GM19351 (cell line): Measurements from ENCODE around the gene MRPL10.
"Not testable (repeated sequence)": the region's sequence is repeated elsewhere in the genome, so short reads cannot be mapped to it uniquely, and the experiment has no call there.

Experiments used
- ATAC-seq: cut with Tn5 transposase; IDR thresholded peaks from one replicate; pipeline ENCODE4 v1.9.1; 2021; ENCODE audit warnings: mild to moderate bottlenecking, moderate library complexity; ENCODE audit not compliant: unreplicated experiment

Gene MRPL10

GRCh38 chr17:47801176-47801765 lies 30.1 kb downstream of the MRPL10 start:
- ATAC-seq: no peak

GRCh38 chr17:47800686-47801085 lies 30.7 kb downstream of the MRPL10 start:
- no peak for ATAC-seq

DNA sequence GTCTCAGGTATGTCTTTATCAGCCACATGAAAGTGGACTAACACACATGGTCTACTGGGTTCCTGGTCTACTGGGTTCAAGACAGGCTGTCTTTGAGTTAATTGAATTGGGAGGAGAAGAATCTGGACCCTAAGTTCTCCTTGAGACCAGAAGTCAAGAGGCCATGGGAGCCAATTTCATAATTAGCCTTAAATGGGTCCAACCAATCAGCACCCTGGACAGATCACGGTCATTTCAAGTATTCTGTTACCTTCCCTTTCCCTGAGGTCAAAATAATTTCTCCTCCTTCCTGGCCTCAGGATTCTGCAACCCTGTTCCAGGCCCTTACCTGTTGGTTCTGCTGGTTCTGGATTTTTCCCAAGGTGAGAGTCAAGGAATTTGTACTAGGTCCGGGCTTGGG lies 33.5 kb downstream of the MRPL10 start:
- no peak for ATAC-seq

GRCh38 chr17:47792979-47793378 lies 38.4 kb downstream of the MRPL10 start:
- no peak for ATAC-seq

GRCh38 chr17:47792457-47792856 lies 38.9 kb downstream of the MRPL10 start:
- ATAC-seq: no peak

- ATAC-seq: no peak
These were observed 40.3 kb downstream of the MRPL10 start for GRCh38 chr17:47791025-47791424.

DNA sequence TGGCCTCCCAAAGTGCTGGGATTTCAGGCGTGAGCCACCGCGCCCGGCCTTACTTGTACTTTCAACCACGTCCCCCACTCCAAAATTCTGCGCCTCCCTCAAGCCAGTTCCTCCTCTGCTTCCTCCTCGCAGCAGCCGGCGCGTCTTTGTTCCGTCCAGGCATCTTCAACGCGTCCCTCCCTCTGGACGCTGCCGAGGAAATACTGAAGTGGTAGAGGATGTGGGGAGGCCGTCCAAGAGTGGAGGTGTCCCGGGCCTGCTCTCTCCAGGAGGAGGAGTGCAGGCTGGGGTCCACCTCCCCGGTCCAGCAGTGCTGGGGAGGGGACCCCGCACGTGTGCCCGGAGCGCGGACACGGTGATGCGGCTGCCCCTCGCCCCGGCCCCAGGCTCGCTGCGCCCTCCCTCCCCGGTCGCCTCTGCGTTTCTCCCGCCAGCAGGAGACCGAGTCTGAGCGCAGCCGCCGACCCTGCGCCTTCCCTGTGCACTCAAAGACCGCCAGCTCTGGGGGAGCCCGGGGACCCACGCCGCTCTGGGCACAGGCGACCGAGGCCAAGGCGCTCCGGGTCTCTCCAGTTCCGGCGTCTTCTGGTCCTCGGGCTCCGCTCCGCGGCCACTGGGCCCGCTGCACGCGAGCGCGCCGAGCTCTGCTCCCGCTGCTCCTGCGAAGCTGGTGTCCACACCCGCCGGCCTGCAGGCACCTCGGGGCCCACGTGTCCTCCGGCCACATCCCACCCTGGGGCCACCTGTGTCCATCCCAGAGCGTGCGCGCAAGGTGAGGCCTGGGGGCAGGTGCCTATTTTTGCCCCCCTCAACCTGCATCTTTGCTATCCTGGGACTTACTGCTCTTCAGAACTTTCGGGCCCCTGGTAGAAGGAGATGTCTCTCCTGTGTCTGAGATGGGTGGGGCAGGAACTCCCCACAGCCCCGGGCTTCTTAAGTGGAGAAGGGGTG lies 41.5 kb downstream of the MRPL10 start:
- no peak for ATAC-seq

DNA sequence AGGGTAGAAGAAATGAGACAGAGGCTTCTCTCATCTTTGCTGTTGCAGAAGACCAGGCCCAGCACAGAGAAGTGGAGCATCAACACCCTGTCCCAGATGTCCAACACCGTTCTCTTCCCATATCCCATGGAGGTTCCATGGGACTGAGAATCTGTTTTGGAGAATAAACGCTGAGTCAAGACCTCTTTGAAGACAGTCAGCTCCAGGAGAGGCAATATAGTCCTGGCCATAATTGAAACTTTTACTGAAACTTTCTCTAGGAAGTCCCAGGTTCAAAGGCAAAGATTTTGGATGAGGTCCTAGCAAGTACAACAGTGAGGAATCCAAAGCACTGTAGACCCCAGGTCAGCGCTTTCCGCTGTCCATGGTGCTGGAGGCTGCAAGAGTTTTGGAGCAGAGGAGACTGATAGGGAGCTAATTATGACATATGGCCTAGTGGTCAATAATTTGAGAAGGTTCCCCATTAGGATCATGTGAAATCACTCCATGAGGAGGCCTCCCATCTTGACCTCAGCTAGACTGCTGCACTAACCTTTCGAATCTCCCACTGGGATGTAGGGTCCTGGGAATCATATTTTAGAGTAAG lies 45.7 kb downstream of the MRPL10 start:
- ATAC-seq: no peak

DNA sequence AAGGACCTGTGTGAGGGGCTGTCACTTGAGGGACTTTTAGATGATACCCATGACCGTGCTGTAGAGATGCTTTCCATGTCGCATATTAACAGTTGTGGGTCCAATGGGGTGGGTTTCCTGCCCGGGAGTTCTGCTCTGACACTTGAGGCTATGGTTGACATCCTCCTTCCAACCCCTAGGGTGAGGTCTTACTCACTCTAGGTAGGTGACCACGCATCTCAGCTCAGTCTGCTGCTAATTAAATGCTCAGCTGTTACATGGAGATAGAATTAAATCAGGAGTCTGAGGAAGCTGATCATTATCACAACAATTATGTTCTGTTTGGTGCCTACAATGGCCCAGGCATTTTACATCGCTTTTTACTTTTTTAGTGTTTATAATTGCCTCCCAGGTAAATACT lies 49.9 kb downstream of the MRPL10 start:
- ATAC-seq: no peak

DNA sequence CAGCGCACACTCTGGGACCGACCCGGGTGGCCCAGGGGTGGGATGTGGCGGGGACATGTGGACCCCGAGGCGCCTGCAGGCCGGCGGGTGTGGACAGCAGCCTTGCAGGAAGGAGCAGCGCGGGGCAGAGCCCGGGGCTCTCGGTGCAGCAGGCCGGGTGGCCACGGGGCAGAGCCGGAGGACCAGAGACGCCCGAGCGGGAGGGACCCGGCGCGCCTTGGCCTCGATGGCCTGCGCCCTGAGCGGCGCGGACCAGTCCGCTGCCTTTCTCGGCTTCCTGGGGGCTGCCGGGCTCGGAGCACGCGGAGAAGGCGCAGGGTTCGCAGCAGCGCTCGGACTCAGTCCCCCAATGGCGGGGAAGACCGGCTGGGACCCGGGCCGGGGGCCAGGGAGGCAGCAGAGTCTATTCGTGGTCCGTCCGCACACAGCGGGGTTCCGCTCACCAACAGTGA lies 53.1 kb downstream of the MRPL10 start:
- ATAC-seq: no peak

GRCh38 chr17:47776330-47777197 lies 54.8 kb downstream of the MRPL10 start:
- no peak for ATAC-seq

DNA sequence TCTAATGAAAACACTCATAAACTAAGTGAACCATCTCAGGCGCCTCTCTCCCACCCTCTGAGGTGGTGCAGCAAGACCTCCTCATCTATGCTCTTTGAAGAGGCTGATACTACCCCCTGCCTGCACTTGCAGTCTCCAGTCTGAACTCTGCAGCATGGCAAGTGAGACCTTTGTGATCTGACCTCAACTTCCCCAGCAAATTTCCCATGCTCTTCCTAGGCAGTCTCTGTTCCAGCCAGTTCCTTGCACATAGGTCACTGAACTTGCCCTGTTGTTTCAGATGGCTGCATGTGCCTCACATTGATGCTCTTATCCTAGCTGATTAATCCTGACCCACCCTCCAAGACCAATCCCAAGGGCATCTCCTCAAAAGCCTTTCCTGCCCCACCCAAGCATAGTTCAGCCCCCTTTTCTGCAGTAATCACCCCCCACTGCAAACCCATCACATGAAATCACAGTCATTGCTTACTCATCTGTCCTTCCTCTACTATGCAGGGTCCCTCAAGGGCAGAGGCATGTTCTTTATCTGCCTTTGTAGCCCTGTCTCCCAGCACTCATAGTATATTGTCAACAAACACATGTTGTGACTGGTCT lies 56.3 kb downstream of the MRPL10 start:
- no peak for ATAC-seq

GRCh38 chr17:47774331-47774730 lies 57.0 kb downstream of the MRPL10 start:
- ATAC-seq: no peak

DNA sequence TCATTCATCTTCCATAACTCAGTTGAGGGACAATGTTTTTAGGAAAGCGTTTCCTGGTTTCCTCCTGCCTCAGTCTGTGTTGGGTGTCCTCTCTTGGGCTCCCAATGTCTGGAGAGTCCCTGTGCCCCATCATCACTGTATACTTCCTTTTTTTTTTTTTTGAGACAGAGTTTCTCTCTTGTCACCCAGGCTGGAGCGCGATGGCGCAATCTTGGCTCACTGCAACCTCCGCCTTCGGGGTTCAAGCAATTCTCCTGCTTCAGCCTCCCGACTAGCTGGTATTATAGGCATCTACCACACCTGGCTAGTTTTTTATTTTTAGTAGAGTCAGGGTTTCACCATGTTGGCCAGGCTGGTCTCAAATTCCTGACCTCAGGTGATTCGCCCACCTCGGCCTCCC lies 57.7 kb downstream of the MRPL10 start:
- ATAC-seq: not testable (repeated sequence)
